HepG2 (cell line): ENCODE data around the gene BASP1. TPM values are rescaled to one million over a fixed set of nuclear protein-coding genes. Genes with fewer than 3 reads are reported as not detected.

Experiments used
- CBX2 ChIP-seq, 2 experiments: fragments of 200-600 bp in 1 of 2; sonication (generic); formaldehyde crosslinking in 1 of 2; IDR thresholded peaks; 2 replicates each; pipeline versions ENCODE4 v1.7.0 to v1.8.1; 2018 to 2022; ENCODE audit warnings: low read depth in 2 of 2, low read length in 1 of 2, mild to moderate bottlenecking in 1 of 2, missing genetic modification reagents in 1 of 2
- CEBPG ChIP-seq: IDR thresholded peaks from 2 replicates; pipeline ENCODE4 v1.6.1; 2016
- HNF4A ChIP-seq: sonication (generic); formaldehyde crosslinking; IDR thresholded peaks from 2 replicates; pipeline ENCODE4 v1.4.0; 2020; ENCODE audit warnings: missing genetic modification reagents
- IRF2 ChIP-seq: IDR thresholded peaks from 2 replicates; pipeline ENCODE4 v1.6.1; 2018; ENCODE audit warnings: missing genetic modification reagents, missing compliant biosample characterization
- ISL2 ChIP-seq: sonication (generic); formaldehyde crosslinking; IDR thresholded peaks from 2 replicates; pipeline ENCODE4 v1.5.0; 2020; ENCODE audit warnings: missing genetic modification reagents
- U2AF1 ChIP-seq: fragments of 200-400 bp; formaldehyde crosslinking; optimal IDR thresholded peaks from 2 replicates; pipeline ENCODE3; 2017; ENCODE audit warnings: mild to moderate bottlenecking, low read depth, low read length
- YEATS2 ChIP-seq: sonication (generic); formaldehyde crosslinking; IDR thresholded peaks from 2 replicates; pipeline ENCODE4 v1.4.0; 2020; ENCODE audit warnings: missing genetic modification reagents, borderline replicate concordance
- ZBTB20 ChIP-seq: sonication (generic); formaldehyde crosslinking; IDR thresholded peaks from 2 replicates; pipeline ENCODE4 v1.8.1; 2023; ENCODE audit warnings: missing genetic modification reagents, low read depth, mild to moderate bottlenecking, borderline replicate concordance
- ZNF205 ChIP-seq: IDR thresholded peaks from 2 replicates; pipeline ENCODE4 v1.6.1; 2018; ENCODE audit warnings: missing biosample characterization, missing genetic modification reagents
- polyA plus RNA-seq, 8 experiments: library from polyadenylated mRNA; depleted of rRNA in 3 of 8; stranded (reverse) in 7 of 8; unstranded in 1 of 8; fragments of >200 nt; fragmentation: Illumina TruSeq in 4 of 8; extraction: Trizol in 4 of 8; gene quantifications; 2 replicates each; pipeline versions ENCODE4 v1.2.1 to v1.2.3, GENCODE V29; 2011 to 2016; ENCODE audit warnings: low read depth in 4 of 8, missing spikeins in 1 of 8, mixed read lengths in 1 of 8; ENCODE audit not compliant: insufficient read depth in 1 of 8
- total RNA-seq, 5 experiments: library from RNA; depleted of rRNA; stranded (reverse); fragments of >200 nt; fragmentation: Illumina TruSeq; extraction: Trizol; gene quantifications; 2 replicates each; pipeline ENCODE4 v1.2.3, GENCODE V29; 2016; ENCODE audit warnings: low read depth in 1 of 5
- TF ChIP-seq, protein P1 (sequence below): sonication (generic); formaldehyde crosslinking; IDR thresholded peaks from 2 replicates; pipeline ENCODE4 v1.4.0; 2020; ENCODE audit warnings: mild to moderate bottlenecking, missing genetic modification reagents, borderline replicate concordance
- TF ChIP-seq, protein P2 (sequence below): IDR thresholded peaks from 2 replicates; pipeline ENCODE4 v1.4.0; 2020; ENCODE audit warnings: mild to moderate bottlenecking, missing genetic modification reagents
- TF ChIP-seq, protein P3 (sequence below), 2 experiments: fragments of 450-650 bp in 1 of 2; sonication (generic) in 1 of 2; formaldehyde crosslinking in 1 of 2; IDR thresholded peaks; 2 replicates each; pipeline versions ENCODE4 v1.6.1 to v1.8.0; 2016 to 2022; ENCODE audit warnings: antibody characterized with exemption in 1 of 2, mild to moderate bottlenecking in 1 of 2, missing genetic modification reagents in 1 of 2

BASP1 gene
- total and polyA plus RNA-seq, 2 of the 13 experiments (the other 11 are each of a cell fraction or from before 2014, with no cell fraction given), result 0.04 TPM; not detected in 1

DNA sequence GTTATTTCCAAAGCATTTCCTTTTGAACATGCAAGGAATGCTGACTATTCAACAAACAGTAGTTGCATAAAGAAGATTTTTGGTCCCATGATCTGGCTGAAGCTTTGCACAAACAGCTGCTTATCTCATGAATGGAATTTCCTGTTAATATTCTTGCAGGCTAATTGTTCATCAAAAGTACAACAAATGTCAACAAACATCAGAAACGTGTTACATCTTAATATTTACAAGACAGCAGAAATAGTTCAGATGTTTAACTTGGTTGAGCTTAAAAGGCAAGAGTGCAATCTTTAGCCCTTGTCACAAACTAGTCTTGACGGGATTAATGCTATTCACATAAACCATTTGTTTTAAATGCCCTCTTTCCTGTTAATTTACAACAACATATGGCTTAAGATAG lies 47.9 kb upstream of the BASP1 start (continued):
- TF ChIP-seq, protein P1, sequence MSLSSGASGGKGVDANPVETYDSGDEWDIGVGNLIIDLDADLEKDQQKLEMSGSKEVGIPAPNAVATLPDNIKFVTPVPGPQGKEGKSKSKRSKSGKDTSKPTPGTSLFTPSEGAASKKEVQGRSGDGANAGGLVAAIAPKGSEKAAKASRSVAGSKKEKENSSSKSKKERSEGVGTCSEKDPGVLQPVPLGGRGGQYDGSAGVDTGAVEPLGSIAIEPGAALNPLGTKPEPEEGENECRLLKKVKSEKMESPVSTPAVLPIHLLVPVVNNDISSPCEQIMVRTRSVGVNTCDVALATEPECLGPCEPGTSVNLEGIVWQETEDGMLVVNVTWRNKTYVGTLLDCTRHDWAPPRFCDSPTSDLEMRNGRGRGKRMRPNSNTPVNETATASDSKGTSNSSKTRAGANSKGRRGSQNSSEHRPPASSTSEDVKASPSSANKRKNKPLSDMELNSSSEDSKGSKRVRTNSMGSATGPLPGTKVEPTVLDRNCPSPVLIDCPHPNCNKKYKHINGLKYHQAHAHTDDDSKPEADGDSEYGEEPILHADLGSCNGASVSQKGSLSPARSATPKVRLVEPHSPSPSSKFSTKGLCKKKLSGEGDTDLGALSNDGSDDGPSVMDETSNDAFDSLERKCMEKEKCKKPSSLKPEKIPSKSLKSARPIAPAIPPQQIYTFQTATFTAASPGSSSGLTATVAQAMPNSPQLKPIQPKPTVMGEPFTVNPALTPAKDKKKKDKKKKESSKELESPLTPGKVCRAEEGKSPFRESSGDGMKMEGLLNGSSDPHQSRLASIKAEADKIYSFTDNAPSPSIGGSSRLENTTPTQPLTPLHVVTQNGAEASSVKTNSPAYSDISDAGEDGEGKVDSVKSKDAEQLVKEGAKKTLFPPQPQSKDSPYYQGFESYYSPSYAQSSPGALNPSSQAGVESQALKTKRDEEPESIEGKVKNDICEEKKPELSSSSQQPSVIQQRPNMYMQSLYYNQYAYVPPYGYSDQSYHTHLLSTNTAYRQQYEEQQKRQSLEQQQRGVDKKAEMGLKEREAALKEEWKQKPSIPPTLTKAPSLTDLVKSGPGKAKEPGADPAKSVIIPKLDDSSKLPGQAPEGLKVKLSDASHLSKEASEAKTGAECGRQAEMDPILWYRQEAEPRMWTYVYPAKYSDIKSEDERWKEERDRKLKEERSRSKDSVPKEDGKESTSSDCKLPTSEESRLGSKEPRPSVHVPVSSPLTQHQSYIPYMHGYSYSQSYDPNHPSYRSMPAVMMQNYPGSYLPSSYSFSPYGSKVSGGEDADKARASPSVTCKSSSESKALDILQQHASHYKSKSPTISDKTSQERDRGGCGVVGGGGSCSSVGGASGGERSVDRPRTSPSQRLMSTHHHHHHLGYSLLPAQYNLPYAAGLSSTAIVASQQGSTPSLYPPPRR (CRISPR knock-in tag), result peak; percentile 74
- peak; percentile 32 for TF ChIP-seq HNF4A
- TF ChIP-seq ZBTB20, result no peak
- no peak for TF ChIP-seq IRF2 (CRISPR knock-in tag)
- TF ChIP-seq YEATS2 (CRISPR knock-in tag), result no peak
- no peak for TF ChIP-seq CBX2 (IDR thresholded peaks at IDR 0.05; ENCODE audit: low read depth, low read length)
- no peak for TF ChIP-seq CBX2 (CRISPR knock-in tag; IDR thresholded peaks at IDR 0.05; ENCODE audit: low read depth)
- TF ChIP-seq, protein P2, sequence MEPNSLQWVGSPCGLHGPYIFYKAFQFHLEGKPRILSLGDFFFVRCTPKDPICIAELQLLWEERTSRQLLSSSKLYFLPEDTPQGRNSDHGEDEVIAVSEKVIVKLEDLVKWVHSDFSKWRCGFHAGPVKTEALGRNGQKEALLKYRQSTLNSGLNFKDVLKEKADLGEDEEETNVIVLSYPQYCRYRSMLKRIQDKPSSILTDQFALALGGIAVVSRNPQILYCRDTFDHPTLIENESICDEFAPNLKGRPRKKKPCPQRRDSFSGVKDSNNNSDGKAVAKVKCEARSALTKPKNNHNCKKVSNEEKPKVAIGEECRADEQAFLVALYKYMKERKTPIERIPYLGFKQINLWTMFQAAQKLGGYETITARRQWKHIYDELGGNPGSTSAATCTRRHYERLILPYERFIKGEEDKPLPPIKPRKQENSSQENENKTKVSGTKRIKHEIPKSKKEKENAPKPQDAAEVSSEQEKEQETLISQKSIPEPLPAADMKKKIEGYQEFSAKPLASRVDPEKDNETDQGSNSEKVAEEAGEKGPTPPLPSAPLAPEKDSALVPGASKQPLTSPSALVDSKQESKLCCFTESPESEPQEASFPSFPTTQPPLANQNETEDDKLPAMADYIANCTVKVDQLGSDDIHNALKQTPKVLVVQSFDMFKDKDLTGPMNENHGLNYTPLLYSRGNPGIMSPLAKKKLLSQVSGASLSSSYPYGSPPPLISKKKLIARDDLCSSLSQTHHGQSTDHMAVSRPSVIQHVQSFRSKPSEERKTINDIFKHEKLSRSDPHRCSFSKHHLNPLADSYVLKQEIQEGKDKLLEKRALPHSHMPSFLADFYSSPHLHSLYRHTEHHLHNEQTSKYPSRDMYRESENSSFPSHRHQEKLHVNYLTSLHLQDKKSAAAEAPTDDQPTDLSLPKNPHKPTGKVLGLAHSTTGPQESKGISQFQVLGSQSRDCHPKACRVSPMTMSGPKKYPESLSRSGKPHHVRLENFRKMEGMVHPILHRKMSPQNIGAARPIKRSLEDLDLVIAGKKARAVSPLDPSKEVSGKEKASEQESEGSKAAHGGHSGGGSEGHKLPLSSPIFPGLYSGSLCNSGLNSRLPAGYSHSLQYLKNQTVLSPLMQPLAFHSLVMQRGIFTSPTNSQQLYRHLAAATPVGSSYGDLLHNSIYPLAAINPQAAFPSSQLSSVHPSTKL (CRISPR knock-in tag), result peak; percentile 41; the same call in 1 of the 2 replicates
- TF ChIP-seq U2AF1, result no peak
- TF ChIP-seq ISL2 (CRISPR knock-in tag), result peak; percentile 75
- TF ChIP-seq, protein P3, sequence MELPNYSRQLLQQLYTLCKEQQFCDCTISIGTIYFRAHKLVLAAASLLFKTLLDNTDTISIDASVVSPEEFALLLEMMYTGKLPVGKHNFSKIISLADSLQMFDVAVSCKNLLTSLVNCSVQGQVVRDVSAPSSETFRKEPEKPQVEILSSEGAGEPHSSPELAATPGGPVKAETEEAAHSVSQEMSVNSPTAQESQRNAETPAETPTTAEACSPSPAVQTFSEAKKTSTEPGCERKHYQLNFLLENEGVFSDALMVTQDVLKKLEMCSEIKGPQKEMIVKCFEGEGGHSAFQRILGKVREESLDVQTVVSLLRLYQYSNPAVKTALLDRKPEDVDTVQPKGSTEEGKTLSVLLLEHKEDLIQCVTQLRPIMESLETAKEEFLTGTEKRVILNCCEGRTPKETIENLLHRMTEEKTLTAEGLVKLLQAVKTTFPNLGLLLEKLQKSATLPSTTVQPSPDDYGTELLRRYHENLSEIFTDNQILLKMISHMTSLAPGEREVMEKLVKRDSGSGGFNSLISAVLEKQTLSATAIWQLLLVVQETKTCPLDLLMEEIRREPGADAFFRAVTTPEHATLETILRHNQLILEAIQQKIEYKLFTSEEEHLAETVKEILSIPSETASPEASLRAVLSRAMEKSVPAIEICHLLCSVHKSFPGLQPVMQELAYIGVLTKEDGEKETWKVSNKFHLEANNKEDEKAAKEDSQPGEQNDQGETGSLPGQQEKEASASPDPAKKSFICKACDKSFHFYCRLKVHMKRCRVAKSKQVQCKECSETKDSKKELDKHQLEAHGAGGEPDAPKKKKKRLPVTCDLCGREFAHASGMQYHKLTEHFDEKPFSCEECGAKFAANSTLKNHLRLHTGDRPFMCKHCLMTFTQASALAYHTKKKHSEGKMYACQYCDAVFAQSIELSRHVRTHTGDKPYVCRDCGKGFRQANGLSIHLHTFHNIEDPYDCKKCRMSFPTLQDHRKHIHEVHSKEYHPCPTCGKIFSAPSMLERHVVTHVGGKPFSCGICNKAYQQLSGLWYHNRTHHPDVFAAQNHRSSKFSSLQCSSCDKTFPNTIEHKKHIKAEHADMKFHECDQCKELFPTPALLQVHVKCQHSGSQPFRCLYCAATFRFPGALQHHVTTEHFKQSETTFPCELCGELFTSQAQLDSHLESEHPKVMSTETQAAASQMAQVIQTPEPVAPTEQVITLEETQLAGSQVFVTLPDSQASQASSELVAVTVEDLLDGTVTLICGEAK (IDR thresholded peaks at IDR 0.05), result no peak
- TF ChIP-seq, protein P3 (CRISPR knock-in tag; IDR thresholded peaks at IDR 0.05), result no peak
- no peak for TF ChIP-seq ZNF205 (CRISPR knock-in tag)
- 0 out of 2 replicates have a peak, but pooled peaks have one; percentile 5 for TF ChIP-seq CEBPG
